Right cardiac atrium (tissue), 5 donors: Measurements from ENCODE around the gene SDCCAG8. TPM values are rescaled to one million over a fixed set of nuclear protein-coding genes. Genes with fewer than 3 reads are reported as not detected.

Experiments used
- ATAC-seq, 2 donors: fragments of 200-7000 bp; cut with Tn5 transposase; one replicate each; pipeline versions ENCODE4 v1.8.0 to v1.9.1; 2020; ENCODE audit warnings: moderate library complexity in 2 of 2, mild to moderate bottlenecking in 1 of 2
- DNase-seq, 3 donors: peaks; one replicate each; pipeline ENCODE4 v3.0.0-alpha.2; 2020
- H3K27ac ChIP-seq: one replicate; pipeline ENCODE4 v1.5.1; 2013; ENCODE audit warnings: mild to moderate bottlenecking, low read length, control low read depth, moderate library complexity
- H3K27me3 ChIP-seq: one replicate; pipeline ENCODE4 v1.6.1; 2013; ENCODE audit not compliant: control insufficient read depth, insufficient read depth
- H3K4me1 ChIP-seq: one replicate; pipeline ENCODE4 v1.6.1; 2013; ENCODE audit warnings: low read length; ENCODE audit not compliant: control insufficient read depth, insufficient read depth
- H3K4me3 ChIP-seq: one replicate; pipeline ENCODE4 v1.5.1; 2013; ENCODE audit warnings: low read length, control low read depth
- H3K9me3 ChIP-seq: one replicate; pipeline ENCODE4 v1.6.1; 2013; ENCODE audit warnings: low read length; ENCODE audit not compliant: control insufficient read depth
- WGBS: extraction: QIAGEN DNeasy Blood & Tissue Kit; methylation state at CpG from one replicate; pipeline ENCODE4 v1.1.7; 2013; 5-methylcytosine and 5-hydroxymethylcytosine counted together
- intact Hi-C, 4 donors: fragments of 100-400 bp; cut with DNase I; formaldehyde crosslinking; loops; one replicate each; pipeline versions ENCODE4 v1.11.0 to v1.14.0; 2022 to 2023
- polyA plus RNA-seq: library from polyadenylated mRNA; stranded (reverse); fragments of 200-250 nt; gene quantifications from one replicate; pipeline ENCODE4 v1.2.3, GENCODE V29; 2013
- total RNA-seq, 4 donors: library from RNA; stranded (reverse); fragmentation: NEBNext Ultra II Directional; extraction: Animal tissue kit (Norgen Biotek cat#: 25700); gene quantifications; one replicate each; pipeline ENCODE4 v1.2.1, GENCODE V29; 2021
- donor health status: healthy with polysubstance abuse.
- donor health status: DM: no; HTN: yes; CAD: no.
- donor health status: DM: no; HTN: no; CAD: no.
- donor health status: DM: no; HTN: yes; CAD: no; lungs with severe emphysema.
- donor health status: DM: yes; HTN: yes; CAD: no.

The SDCCAG8 gene
- total and polyA plus RNA-seq, 5 donors = 16.9 to 31.7 (median 26.6) TPM

DNA sequence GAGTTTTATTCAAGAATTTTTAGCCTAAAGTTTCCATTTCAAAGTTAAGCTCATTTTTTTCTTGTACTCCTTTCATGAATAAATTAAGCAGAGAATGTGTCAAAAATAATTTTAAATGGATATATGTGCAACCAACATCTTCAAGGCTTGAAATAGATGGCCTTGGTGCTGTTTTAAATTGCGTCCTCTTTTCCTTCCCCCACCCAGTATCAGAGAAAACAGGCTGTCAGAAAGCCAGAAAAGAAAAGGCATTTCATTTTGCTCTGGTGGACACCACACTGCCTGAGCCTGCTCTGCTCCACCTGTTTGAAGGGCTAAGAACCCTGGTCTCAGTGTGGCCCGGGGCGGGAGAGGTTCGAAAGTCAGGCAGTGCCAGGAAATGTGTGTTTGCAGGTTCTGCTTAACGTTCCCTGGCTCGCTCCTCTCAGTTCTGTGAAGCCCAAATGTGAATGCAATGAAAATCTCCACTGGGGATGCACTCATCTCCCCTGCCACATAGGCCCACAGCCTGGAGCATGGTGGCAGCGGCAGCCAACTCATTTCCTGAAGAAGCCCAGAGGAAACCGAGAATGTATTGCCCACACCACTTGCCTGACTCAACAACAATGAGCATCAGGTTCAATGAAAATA lies 134.4 kb downstream of the SDCCAG8 start:
- ATAC-seq = no peak
- intact Hi-C loops = no loop called here
- H3K27ac ChIP-seq = no peak overlapping the region
- no peaks in the 10 kb centered on the region for H3K9me3 ChIP-seq
- no peak overlapping the region for H3K4me3 ChIP-seq
- no peaks in the 10 kb centered on the region for H3K27me3 ChIP-seq
- DNase-seq = no peak
- no peaks in the 10 kb centered on the region for H3K4me1 ChIP-seq
- 82% methylated on average over 8 of the region's 8 CpGs for WGBS

DNA sequence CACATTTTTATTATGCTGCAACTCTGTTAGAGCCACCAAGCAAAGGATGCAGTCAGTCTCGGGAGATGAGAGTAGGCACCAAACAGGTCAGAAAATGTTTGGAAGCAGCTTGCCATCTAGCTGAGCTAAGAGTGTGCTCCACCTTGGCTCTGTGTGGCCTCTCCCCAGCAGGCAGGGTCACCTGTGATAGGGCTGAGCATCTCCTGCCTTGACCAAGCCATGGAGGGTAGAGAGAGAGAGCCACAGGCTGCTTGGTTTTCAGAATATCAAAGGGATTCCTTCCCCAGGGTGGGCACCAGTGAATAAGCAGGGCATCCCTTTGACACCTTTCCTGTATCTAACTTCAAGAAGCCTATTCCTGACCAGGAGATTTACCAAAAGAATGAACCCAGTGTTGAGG lies 135.5 kb downstream of the SDCCAG8 start:
- Histone ChIP-seq H3K4me1 (no peaks in the 10 kb centered on the region), H3K27ac (no peak overlapping the region), H3K9me3 (no peaks in the 10 kb centered on the region), H3K4me3 (no peak overlapping the region), H3K27me3 (no peaks in the 10 kb centered on the region)
- WGBS = 98% methylated on average over 1 of the region's 1 CpG
- DNase-seq (no peak), ATAC-seq (no peak)
- intact Hi-C loops = no loop called here

DNA sequence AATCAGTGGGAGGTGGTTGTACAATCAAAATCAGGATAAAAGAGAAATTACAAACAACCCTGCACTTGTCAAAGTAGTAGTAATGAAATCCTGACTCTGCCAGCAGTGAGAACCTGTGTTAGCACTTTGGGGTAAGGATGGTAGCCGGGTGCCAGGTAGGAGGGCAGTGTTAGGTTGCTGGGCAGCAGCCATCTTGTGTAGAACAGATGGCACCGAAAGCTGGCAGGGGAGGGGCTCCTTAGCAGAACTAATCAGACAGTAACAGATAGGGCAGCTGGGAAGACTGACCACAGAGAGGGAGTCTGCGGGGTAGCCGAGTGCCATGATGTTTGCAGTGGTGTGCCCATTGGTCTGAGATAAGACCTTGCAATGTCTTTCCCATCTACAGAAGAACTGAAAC lies 137.3 kb downstream of the SDCCAG8 start:
- H3K4me3 ChIP-seq = no peak overlapping the region
- intact Hi-C loops = no loop called here
- no peaks in the 10 kb centered on the region for H3K9me3 ChIP-seq
- DNase-seq (no peak), ATAC-seq (no peak)
- no peak overlapping the region for H3K27ac ChIP-seq
- 96% methylated on average over 4 of the region's 4 CpGs for WGBS
- H3K27me3 ChIP-seq = no peaks in the 10 kb centered on the region
- H3K4me1 ChIP-seq = no peaks in the 10 kb centered on the region

DNA sequence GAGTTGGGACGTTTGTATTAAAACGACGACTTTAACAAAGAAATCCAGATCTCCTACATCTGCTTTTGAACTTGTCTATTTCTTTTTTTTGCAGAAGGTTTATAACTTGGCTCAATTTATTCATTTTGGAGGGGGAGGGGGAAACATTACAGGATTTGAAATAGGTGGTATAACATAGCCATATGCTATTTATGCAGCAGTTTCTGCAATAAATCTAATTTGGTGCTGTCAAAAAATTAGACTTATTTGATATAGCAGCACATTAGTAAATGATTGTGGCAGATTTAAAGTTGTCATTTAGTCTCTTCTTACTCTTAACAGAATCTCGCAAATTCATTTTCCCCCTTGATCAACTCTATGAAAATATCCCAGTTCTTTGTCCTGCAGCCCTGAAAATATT lies 138.2 kb downstream of the SDCCAG8 start:
- Histone ChIP-seq H3K27me3 (no peaks in the 10 kb centered on the region), H3K27ac (no peak overlapping the region), H3K4me3 (no peak overlapping the region), H3K4me1 (no peaks in the 10 kb centered on the region), H3K9me3 (no peaks in the 10 kb centered on the region)
- DNase-seq (no peak), ATAC-seq (no peak)
- intact Hi-C loops = no loop called here
- 93% methylated on average over 4 of the region's 4 CpGs for WGBS

DNA sequence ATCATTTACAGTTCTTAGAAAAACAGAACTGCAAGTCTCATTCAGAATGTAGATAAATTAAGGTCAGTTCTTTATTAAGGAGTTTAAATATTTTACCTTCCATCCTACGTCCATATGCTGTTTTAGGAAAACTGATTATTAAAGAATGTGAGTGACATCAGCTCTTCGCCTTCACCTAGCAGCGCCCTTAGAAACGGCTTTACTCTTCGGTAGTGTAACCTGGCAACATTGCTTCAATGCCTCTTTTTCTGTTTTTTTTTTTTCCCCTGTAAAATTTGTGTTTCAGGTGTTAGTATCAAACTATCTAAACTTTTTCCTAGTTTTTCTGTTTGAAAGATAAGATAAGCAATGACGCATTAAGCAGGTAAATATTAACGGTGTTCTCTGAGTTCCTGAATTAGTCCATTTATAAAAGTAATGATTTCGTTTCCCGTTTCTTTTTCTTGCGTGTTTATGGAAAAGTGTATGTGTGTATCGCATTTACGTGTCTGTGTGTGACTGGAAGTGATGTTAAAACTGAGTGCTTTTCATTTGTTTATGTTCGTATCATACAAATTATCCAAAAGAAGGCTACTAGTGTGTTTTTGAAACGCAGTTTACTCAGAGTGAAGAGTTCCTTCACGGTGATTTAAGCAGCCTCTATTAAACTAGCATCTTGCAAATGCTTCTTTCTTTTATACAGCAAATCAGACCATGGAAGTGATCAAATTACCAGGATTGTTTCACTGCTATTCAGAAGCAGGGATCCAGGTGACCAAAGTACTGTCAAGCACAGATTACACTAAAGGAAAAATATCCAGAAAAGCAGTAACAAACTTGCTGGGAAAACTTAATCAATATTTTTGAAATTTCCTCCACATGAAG lies 139.0 kb downstream of the SDCCAG8 start:
- Histone ChIP-seq H3K27ac (no peak overlapping the region), H3K27me3 (no peaks in the 10 kb centered on the region), H3K4me1 (no peaks in the 10 kb centered on the region), H3K4me3 (no peak overlapping the region), H3K9me3 (no peaks in the 10 kb centered on the region)
- 92% methylated on average over 15 of the region's 15 CpGs for whole genome bisulfite sequencing
- ATAC-seq (no peak), DNase-seq (no peak)
- intact Hi-C loops = no loop called here

DNA sequence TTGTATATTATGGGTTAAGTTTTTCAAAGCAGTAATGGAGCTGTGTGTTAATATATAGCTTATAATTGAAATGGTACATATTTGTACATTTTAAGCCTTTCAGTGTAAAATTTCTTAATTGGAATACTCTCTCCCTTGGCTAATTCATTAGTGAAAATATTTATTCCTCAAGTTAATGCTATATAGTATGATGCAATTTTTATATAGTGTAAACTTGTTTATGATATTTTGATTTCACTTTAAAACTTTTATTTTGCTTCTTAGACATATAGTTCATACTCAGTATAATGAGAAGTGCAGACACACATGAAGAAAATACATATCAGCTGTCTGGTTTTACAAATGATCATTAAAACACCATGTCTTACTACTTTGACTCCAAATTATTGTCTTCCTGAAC lies 140.6 kb downstream of the SDCCAG8 start:
- H3K9me3 ChIP-seq = no peaks in the 10 kb centered on the region
- no peak for ATAC-seq
- no peak overlapping the region for H3K27ac ChIP-seq
- no peak for DNase-seq
- no peaks in the 10 kb centered on the region for H3K4me1 ChIP-seq
- intact Hi-C loops = no loop called here
- H3K4me3 ChIP-seq = no peak overlapping the region
- H3K27me3 ChIP-seq = no peaks in the 10 kb centered on the region

DNA sequence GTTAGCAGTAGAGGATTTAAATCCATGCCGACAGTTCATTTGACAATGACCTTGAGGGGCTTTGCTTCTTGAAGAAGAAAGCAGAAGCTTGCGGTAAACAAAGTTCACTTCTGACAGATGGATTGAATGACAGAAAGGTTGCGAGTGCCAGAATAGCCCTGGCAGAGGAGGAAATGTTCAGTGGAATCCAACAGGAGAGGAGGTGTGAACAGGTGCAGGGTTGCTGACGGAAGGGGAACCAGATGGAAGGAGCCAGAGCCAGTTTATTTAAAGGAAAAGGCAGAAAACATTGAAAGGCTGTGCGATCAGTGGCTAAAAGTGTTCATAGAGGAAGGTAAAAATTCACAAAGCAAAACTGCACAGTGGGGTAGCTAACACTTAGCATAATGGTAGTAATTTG lies 141.0 kb downstream of the SDCCAG8 start:
- 93% methylated on average over 5 of the region's 5 CpGs for WGBS
- no peak for DNase-seq
- intact Hi-C loops = no loop called here

DNA sequence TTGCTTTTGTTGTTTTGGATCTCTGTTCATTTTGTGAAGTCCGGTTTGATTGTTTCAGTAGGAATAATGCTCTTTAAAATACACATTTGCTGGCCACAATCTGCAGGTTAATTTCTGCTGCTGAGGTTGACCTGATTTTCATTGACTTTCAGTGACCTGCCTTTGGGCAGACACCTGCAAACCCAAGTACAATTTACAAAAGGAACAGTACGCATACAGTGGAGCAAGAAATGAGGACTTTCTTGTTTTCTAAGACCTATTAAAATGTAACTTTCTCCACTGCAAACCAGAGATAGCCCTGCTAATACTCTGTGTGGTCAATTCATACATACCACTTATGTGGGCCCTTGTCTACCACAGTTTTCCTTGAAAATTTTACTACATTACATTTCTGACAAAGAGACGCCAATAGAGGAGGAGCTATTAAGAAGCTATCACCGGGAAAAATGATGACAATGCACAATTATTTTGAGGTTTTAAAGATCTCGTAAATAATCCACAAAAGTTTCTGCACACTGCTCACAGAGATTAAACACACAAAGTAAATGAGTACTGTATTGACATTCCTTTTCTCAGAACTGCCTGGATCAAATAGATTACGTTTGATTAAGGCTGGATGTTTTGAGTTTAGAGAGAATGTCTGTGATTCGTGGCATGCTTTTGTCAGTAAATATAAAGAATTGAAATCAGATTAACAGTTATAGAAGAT lies 141.9 kb downstream of the SDCCAG8 start:
- Histone ChIP-seq H3K9me3 (no peaks in the 10 kb centered on the region), H3K4me3 (no peak overlapping the region), H3K27me3 (no peaks in the 10 kb centered on the region), H3K4me1 (no peaks in the 10 kb centered on the region), H3K27ac (no peak overlapping the region)
- DNase-seq (no peak), ATAC-seq (no peak)
- WGBS = 87% methylated on average over 7 of the region's 7 CpGs
- intact Hi-C loops = no loop called here

More for the DNA sequence above, 141.0 kb downstream of the SDCCAG8 start:
- H3K9me3 ChIP-seq = no peaks in the 10 kb centered on the region
- no peak overlapping the region for H3K4me3 ChIP-seq
- no peaks in the 10 kb centered on the region for H3K27me3 ChIP-seq
- ATAC-seq = no peak
- no peak overlapping the region for H3K27ac ChIP-seq
- no peaks in the 10 kb centered on the region for H3K4me1 ChIP-seq

DNA sequence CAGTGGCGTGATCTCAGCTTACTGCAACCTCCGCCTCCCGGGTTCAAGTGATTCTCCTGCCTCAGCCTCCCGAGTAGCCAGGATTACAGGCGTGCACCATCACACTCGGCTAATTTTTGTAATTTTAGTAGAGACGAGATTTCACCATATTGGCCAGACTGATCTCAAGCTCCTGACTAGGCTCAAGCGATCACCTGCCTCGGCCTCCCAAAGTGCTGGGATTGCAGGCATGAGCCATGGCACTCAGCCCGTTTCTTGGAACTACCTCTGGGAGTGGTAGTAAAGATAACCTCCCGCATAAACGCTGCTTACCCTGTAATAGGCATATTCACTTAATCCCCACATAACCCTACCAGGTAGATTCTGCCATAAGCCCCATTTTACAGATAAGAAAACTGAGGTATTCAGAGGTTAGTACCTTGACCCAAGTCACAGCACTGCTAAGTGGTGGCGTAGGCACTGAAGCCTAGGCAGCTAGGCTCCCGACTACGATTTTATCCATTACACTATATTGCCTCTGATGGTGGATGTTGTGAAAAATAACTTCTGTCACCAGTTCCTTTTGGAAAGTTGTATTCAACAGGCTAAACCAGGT lies 143.8 kb downstream of the SDCCAG8 start:
- H3K4me1 ChIP-seq = no peaks in the 10 kb centered on the region
- ATAC-seq (no peak), DNase-seq (no peak)
- no peak overlapping the region for H3K4me3 ChIP-seq
- no peaks in the 10 kb centered on the region for H3K27me3 ChIP-seq
- no peaks in the 10 kb centered on the region for H3K9me3 ChIP-seq
- 97% methylated on average over 15 of the region's 15 CpGs for WGBS
- H3K27ac ChIP-seq = no peak overlapping the region
- intact Hi-C loops = no loop called here

DNA sequence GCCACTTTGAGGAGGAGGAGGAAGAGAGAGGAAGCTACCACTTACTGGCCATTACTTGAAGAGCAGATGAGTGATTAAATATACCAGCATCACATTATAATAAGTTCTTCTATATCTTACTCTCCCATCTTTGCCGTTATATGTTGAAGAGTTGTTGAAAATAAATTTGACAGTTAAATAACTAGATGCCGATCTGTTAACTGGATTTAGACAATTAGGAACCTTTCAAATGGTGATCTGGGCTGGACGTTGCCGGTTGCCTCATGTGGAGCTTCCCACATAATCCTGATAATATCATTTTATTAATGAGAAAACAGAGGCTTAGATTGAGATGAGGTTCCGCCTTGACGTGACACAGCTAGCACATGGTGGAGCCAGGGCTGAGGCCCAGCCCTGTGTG lies 147.0 kb downstream of the SDCCAG8 start:
- Histone ChIP-seq H3K4me1 (no peaks in the 10 kb centered on the region), H3K27me3 (no peaks in the 10 kb centered on the region), H3K9me3 (no peaks in the 10 kb centered on the region), H3K27ac (no peak overlapping the region), H3K4me3 (no peak overlapping the region)
- WGBS = 96% methylated on average over 6 of the region's 6 CpGs
- ATAC-seq (no peak), DNase-seq (no peak)
- intact Hi-C loops = no loop called here

DNA sequence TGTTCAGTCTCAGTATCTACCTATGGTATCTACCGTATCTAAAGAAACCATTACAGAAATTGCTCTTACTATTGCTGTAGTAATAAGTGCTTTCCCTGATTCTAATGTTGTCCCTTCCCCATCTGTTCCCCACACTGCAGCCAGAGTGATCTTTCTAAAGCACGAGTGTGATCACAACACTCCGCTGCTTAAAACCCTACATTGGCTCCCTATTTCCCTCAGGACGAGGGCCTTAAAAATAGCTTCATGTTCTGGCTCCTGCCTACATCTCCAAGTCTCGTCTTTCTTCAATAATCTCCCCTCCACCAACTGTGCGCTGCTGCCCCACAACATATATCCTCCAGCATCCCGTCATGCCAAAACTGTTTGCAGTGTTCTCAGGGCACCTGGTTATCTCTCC lies 150.6 kb downstream of the SDCCAG8 start:
- intact Hi-C loops = no loop called here
- Histone ChIP-seq H3K4me3 (no peak overlapping the region), H3K27ac (no peak overlapping the region), H3K27me3 (no peaks in the 10 kb centered on the region), H3K4me1 (no peaks in the 10 kb centered on the region), H3K9me3 (no peaks in the 10 kb centered on the region)
- ATAC-seq = no peak
- DNase-seq = no peak
- 96% methylated on average over 7 of the region's 7 CpGs for WGBS
